Measurements from ENCODE around the gene KYNU. TPM values are rescaled to one million over a fixed set of nuclear protein-coding genes. Genes with fewer than 3 reads are reported as not detected.
A peak's percentile ranks its signal among the peaks of the same experiment; 100 is the strongest.

The KYNU gene
- 0.53 and 1.8 TPM in 2 replicates for total RNA-seq (ENCODE audit: low replicate concordance)
- long read RNA-seq, full-length matches to known transcripts: 4 of 11 reads
- long read RNA-seq, partial matches to known transcripts: 0 of 11 reads
- long read RNA-seq, other reads (novel, unspliced or antisense): 7 of 11 reads

DNA sequence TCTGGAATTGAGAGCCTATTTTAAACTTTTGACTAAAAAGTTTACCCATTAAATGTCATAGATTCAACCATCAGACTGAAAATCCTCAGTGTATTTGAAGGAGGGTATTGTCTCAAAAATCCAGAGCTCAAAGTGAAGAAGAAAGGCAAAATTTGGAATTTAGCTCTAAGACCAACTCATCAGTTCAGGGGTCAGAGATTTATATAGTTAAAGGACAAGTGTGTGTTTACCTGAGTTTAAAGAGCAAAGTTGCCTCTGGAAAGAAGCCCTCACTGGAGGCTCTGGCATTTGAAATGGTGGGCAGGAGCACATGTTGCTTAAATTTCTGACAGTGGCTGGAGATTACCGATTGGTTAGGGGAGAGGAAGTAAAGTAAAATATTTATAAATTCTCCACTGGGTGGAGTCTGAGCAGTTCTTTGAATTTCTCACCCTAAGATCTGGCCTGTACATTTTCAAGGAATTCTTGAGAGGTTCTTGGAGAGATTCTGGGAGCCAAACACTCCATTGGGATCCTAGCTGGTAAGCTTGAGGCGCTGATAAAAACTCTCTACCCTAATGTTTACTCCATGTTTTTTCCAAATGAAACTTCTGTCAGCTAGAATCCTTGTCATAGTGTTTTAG is at the start of gene KYNU:
Gene KYNU, plus strand, starts transcription at position 449 of the 623 bp plus-strand sequence. CDS start 7,704 bp downstream, outside the sequence.
- Mint-ChIP-seq H3K27me3 (no peaks in the 10 kb centered on the region), H3K4me3 (no peak within 1 kb of the TSS), H3K9me3 (no peaks in the 10 kb centered on the region), H3K27ac (no peak within 1 kb of the TSS), H3K4me1 (ENCODE audit: unreplicated experiment) (peaks cover 8% of the 10 kb centered on the region), H3K36me3 (no peaks in the 10 kb centered on the region)
- TF ChIP-seq, protein P1, sequence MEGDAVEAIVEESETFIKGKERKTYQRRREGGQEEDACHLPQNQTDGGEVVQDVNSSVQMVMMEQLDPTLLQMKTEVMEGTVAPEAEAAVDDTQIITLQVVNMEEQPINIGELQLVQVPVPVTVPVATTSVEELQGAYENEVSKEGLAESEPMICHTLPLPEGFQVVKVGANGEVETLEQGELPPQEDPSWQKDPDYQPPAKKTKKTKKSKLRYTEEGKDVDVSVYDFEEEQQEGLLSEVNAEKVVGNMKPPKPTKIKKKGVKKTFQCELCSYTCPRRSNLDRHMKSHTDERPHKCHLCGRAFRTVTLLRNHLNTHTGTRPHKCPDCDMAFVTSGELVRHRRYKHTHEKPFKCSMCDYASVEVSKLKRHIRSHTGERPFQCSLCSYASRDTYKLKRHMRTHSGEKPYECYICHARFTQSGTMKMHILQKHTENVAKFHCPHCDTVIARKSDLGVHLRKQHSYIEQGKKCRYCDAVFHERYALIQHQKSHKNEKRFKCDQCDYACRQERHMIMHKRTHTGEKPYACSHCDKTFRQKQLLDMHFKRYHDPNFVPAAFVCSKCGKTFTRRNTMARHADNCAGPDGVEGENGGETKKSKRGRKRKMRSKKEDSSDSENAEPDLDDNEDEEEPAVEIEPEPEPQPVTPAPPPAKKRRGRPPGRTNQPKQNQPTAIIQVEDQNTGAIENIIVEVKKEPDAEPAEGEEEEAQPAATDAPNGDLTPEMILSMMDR (conservative IDR thresholded peaks at IDR 0.05): peak; percentile 15
- no peak for DNase-seq (ENCODE audit: extremely low spot score, unreplicated experiment)

DNA sequence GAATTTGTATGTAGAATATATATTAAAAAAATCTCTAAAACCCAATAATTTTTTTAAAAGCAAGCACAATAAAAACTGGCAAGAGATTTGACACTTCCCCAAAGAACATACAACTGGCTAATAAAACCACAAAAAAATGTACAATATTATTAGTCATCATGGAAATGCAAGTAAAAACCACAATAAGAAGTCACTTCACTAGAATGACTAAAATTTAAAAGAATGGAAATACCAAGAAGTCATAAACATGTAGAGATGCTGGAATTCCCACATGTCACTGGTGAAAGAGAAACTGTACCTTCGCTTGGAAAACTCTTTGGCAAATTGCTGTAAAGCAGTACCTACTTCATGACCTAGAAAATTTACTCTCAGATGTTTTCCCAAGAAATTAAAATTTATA is 43.4 kb upstream of the KYNU start:
- Mint-ChIP-seq H3K36me3 (no peaks in the 10 kb centered on the region), H3K9me3 (no peaks in the 10 kb centered on the region), H3K27ac (no peak overlapping the region), H3K4me3 (no peak overlapping the region), H3K4me1 (ENCODE audit: unreplicated experiment) (no peaks in the 10 kb centered on the region), H3K27me3 (peaks cover 3% of the 10 kb centered on the region)
- no peak for DNase-seq (ENCODE audit: extremely low spot score, unreplicated experiment)
- TF ChIP-seq, protein P1 (conservative IDR thresholded peaks at IDR 0.05): no peak

DNA sequence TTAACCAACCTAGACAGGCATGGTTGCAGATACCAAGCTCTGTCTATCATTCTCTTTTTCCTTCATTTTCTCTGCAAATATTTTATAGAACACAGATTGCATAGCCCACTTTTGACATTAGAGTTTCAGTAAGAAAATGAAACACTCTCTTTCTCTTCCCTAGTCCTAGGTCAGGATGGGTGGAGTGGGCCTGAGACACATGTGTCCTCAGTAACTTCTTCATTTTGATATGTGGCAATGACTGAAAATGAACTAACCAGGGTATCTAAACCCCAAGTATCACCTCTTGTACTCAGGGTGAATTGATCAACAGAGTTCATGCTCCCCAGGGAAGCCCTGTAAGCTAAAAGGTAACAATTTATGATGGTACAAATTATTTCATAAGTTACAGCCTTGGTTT is 37.0 kb upstream of the KYNU start:
- no peak for DNase-seq (ENCODE audit: extremely low spot score, unreplicated experiment)
- Mint-ChIP-seq H3K27ac (no peak overlapping the region), H3K4me3 (no peak overlapping the region), H3K36me3 (no peaks in the 10 kb centered on the region), H3K4me1 (ENCODE audit: unreplicated experiment) (no peaks in the 10 kb centered on the region), H3K27me3 (peaks cover 3% of the 10 kb centered on the region), H3K9me3 (no peaks in the 10 kb centered on the region)
- TF ChIP-seq, protein P1 (conservative IDR thresholded peaks at IDR 0.05): no peak

DNA sequence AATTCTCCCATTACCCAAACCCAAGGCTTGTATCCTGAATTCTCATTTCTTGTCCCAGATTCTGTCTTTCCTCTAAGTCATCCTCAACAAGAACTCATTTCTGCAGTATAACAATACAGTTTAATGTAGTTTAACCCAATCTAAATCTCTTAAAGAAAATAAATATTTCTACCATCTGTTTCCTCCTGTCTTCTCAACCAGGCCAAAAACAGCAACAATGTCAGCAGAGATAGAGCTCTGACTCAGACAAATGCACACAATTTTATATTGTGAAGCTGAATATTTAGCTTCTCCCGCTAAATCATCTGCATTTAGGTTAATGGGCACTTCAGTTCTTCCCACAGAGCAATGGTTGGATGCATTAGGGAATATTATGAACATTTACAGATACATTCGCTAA is 35.7 kb upstream of the KYNU start:
- no peak overlapping the region for H3K27ac Mint-ChIP-seq
- no peaks in the 10 kb centered on the region for H3K27me3 Mint-ChIP-seq
- H3K9me3 Mint-ChIP-seq: no peaks in the 10 kb centered on the region
- H3K36me3 Mint-ChIP-seq: no peaks in the 10 kb centered on the region
- no peak for DNase-seq (ENCODE audit: extremely low spot score, unreplicated experiment)
- H3K4me1 Mint-ChIP-seq (ENCODE audit: unreplicated experiment): no peaks in the 10 kb centered on the region
- TF ChIP-seq, protein P1 (conservative IDR thresholded peaks at IDR 0.05): no peak
- no peak overlapping the region for H3K4me3 Mint-ChIP-seq

DNA sequence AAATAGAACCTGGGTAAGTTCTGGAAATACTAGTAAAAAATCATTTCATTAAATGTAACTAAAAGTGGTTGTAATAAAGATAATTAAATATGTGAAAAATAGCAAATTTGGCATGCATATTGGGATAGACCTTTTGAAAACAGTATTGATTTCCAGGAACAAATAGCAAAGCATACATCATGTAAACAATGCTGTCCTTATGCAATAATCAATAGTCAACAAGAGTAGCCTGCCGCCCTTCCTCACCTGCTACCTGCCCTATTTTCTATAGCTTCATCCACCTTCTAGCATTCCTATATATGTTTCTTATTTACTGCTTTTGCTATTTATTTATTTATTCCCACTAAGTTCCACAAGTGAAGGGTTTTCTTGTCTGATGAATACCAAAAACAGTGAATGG is 35.1 kb upstream of the KYNU start:
- TF ChIP-seq, protein P1 (conservative IDR thresholded peaks at IDR 0.05): no peak
- H3K27me3 Mint-ChIP-seq: no peaks in the 10 kb centered on the region
- no peak for DNase-seq (ENCODE audit: extremely low spot score, unreplicated experiment)
- no peaks in the 10 kb centered on the region for H3K4me1 Mint-ChIP-seq (ENCODE audit: unreplicated experiment)
- H3K4me3 Mint-ChIP-seq: no peak overlapping the region
- H3K9me3 Mint-ChIP-seq: no peaks in the 10 kb centered on the region
- H3K27ac Mint-ChIP-seq: no peak overlapping the region
- H3K36me3 Mint-ChIP-seq: no peaks in the 10 kb centered on the region
